Kidney (tissue), 14 donors: ENCODE data around the gene CDK2AP2. TPM values are rescaled to one million over a fixed set of nuclear protein-coding genes. Genes with fewer than 3 reads are reported as not detected.
A peak's percentile ranks its signal among the peaks of the same experiment; 100 is the strongest.

ENCODE experiments used
- DNase-seq, 5 donors: peaks; one replicate each; pipeline ENCODE4 v3.0.0-alpha.2; 2013 to 2020
- FAIRE-seq: peaks from 2 replicates; lab custom pipeline; 2012; peaks lifted over from hg19 to GRCh38; lab: Jason Lieb, UNC
- H3K27ac ChIP-seq, 2 donors: one replicate each; pipeline ENCODE4 v1.7.0; 2013; ENCODE audit warnings: low read depth in 2 of 2, low read length in 2 of 2, inconsistent platforms in 1 of 2
- H3K27me3 ChIP-seq: one replicate; pipeline ENCODE4 v1.7.1; 2013; ENCODE audit warnings: low read length, inconsistent platforms; ENCODE audit not compliant: control insufficient read depth, insufficient read depth
- H3K36me3 ChIP-seq, 3 donors: one replicate each; pipeline versions ENCODE4 v1.7.0 to v1.7.1; 2013; ENCODE audit warnings: low read length in 3 of 3, control low read depth in 1 of 3, inconsistent platforms in 1 of 3; ENCODE audit not compliant: insufficient read depth in 3 of 3, control insufficient read depth in 2 of 3
- H3K4me1 ChIP-seq, 3 donors: one replicate each; pipeline versions ENCODE4 v1.7.0 to v1.7.1; 2013; ENCODE audit warnings: low read length in 3 of 3, inconsistent platforms in 1 of 3, low read depth in 1 of 3; ENCODE audit not compliant: control insufficient read depth in 2 of 3, insufficient read depth in 2 of 3
- H3K4me3 ChIP-seq, 3 donors: one replicate each; pipeline versions ENCODE4 v1.7.0 to v1.8.1; 2013; ENCODE audit warnings: low read length in 3 of 3, control low read depth in 1 of 3, inconsistent platforms in 1 of 3
- H3K9ac ChIP-seq, 3 donors: one replicate each; pipeline versions ENCODE4 v1.7.0 to v1.7.1; 2013; ENCODE audit warnings: low read length in 3 of 3, control low read depth in 1 of 3, inconsistent platforms in 1 of 3
- H3K9me3 ChIP-seq, 3 donors: one replicate each; pipeline versions ENCODE4 v1.7.0 to v1.7.1; 2013; ENCODE audit warnings: low read length in 3 of 3, control low read depth in 1 of 3, inconsistent platforms in 1 of 3; ENCODE audit not compliant: control insufficient read depth in 2 of 3, insufficient read depth in 1 of 3
- intact Hi-C: fragments of 100-400 bp; cut with DNase I; formaldehyde crosslinking; loops from one replicate; pipeline ENCODE4 v1.11.1; 2022
- polyA plus RNA-seq: library from polyadenylated mRNA; stranded (reverse); fragments of 350-450 nt; fragmentation: Illumina TruSeq; extraction: RNeasy Lipid Tissue Mini Kit (QIAGEN cat#74804); gene quantifications from one replicate; pipeline ENCODE4 v1.2.3, GENCODE V29; 2014; ENCODE audit warnings: low read depth, low replicate concordance; ENCODE audit not compliant: insufficient read depth
- total RNA-seq: library from RNA; stranded (reverse); fragmentation: NEBNext Ultra II Directional; extraction: Animal tissue kit (Norgen Biotek cat#: 25700); gene quantifications from one replicate; pipeline ENCODE4 v1.2.1, GENCODE V29; 2021
- TF ChIP-seq, protein P1 (sequence below): IDR thresholded peaks from 3 replicates; pipeline ENCODE4 v1.5.1; 2012; ENCODE audit warnings: mild to moderate bottlenecking, moderate library complexity, borderline replicate concordance; ENCODE audit not compliant: insufficient read depth; ENCODE audit errors: extremely low read depth
- donor health status: control.
- donor health status: control.
- donor health status: control.
- donor health status: control.
- donor health status: control.
- donor health status: DM: yes; HTN: yes; CAD: no.
- donor health status: Normal renal cell carcinoma (clear cell type).

The CDK2AP2 gene
- total and polyA plus RNA-seq, 2 donors from 2014 or later = 98.4 to 188 TPM

GRCh38 chr11:67468759-67469507, 39.0 kb downstream of the CDK2AP2 start, which contains the start of gene TMEM134:
Gene TMEM134, minus strand, starts transcription at chr11:67469251. Its CDS starts 59 bp downstream, at chr11:67469192.
- H3K27me3 ChIP-seq = no peaks in the 10 kb centered on the region
- H3K36me3 ChIP-seq = no peaks in the 10 kb centered on the region
- H3K4me3 ChIP-seq = peak within 1 kb of the TSS; percentile 74 to 84 (median 75)
- no peaks in the 10 kb centered on the region for H3K9me3 ChIP-seq
- FAIRE-seq (no peak), DNase-seq (peak; percentile 94 to 98 (median 97))
- H3K4me1 ChIP-seq = peaks cover 0 to 21% (median 8%) of the 10 kb centered on the region in 3 donors
- TF ChIP-seq, protein P1, sequence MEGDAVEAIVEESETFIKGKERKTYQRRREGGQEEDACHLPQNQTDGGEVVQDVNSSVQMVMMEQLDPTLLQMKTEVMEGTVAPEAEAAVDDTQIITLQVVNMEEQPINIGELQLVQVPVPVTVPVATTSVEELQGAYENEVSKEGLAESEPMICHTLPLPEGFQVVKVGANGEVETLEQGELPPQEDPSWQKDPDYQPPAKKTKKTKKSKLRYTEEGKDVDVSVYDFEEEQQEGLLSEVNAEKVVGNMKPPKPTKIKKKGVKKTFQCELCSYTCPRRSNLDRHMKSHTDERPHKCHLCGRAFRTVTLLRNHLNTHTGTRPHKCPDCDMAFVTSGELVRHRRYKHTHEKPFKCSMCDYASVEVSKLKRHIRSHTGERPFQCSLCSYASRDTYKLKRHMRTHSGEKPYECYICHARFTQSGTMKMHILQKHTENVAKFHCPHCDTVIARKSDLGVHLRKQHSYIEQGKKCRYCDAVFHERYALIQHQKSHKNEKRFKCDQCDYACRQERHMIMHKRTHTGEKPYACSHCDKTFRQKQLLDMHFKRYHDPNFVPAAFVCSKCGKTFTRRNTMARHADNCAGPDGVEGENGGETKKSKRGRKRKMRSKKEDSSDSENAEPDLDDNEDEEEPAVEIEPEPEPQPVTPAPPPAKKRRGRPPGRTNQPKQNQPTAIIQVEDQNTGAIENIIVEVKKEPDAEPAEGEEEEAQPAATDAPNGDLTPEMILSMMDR = peak; percentile 54
- peak within 1 kb of the TSS; percentile 59 to 96 (median 84) for H3K9ac ChIP-seq
- intact Hi-C loops = no loop called here
- peak within 1 kb of the TSS; percentile 88 for H3K27ac ChIP-seq

DNA sequence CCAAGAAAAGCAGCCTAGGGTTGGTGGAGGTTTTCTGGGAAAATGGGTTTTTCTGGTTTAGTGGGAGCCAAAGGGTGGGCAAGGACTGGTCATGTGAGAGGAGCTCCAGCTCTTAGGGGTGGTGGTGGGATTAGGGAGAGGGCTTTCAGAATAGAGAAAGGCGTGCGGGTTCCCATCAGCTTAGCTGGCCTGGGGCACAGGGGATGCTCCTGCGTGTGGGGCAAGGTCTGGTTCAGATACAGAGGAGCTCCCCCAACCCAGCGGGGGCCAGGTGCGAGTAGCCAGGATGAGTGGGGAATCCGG, 39.6 kb downstream of the CDK2AP2 start:
- no peaks in the 10 kb centered on the region for H3K9me3 ChIP-seq
- TF ChIP-seq, protein P1 = no peak
- H3K9ac ChIP-seq = peak overlapping the region; percentile 32 to 96 (median 82)
- no peaks in the 10 kb centered on the region for H3K36me3 ChIP-seq
- no peak for FAIRE-seq
- peaks cover 0 to 23% (median 12%) of the 10 kb centered on the region in 3 donors for H3K4me1 ChIP-seq
- no peak for DNase-seq
- H3K27ac ChIP-seq = peak overlapping the region; percentile 81 to 88
- H3K27me3 ChIP-seq = no peaks in the 10 kb centered on the region
- intact Hi-C loops = no loop called here
- peak overlapping the region; percentile 47 to 76 (median 74) for H3K4me3 ChIP-seq

DNA sequence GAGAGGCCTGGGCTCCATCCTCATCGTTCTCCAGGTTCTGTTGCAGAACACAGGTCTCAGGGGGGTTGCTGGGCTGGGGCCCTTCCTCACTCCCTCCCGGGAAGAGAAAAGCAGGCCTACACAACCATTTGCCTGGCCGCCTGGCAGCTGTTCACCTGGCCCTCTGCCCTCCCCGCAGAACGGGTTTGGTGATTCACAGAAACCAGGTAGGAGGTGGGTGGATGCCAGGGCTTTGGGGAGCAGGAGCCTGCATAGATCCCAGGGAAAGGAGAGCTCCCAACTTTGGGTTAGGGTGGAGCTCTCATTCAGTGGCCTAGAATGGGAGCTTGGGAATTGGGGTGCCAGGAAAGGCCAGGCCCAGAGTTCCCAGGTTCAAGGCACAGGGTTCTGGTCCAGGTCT, 39.9 kb downstream of the CDK2AP2 start:
- Histone ChIP-seq H3K9me3 (no peaks in the 10 kb centered on the region), H3K9ac (peak overlapping the region in 2 of 3 donors; percentile 82 to 96), H3K36me3 (no peaks in the 10 kb centered on the region), H3K27ac (peak overlapping the region; percentile 81 to 88), H3K4me1 (peaks cover 0 to 23% (median 12%) of the 10 kb centered on the region in 3 donors), H3K27me3 (no peaks in the 10 kb centered on the region), H3K4me3 (peak overlapping the region; percentile 47 to 76 (median 74))
- FAIRE-seq = no peak
- DNase-seq = peak in 3 of 5 donors; percentile 35 to 88 (median 65)
- intact Hi-C loops = no loop called here
- TF ChIP-seq, protein P1 = no peak
